WERI-Rb-1 (cell line): ENCODE data around the gene TRMO.

Source experiments
- DNase-seq: peaks from one replicate; pipeline ENCODE4 v3.0.0-alpha.2; 2020
- H3K27ac ChIP-seq: fragments of 250-450 bp; sonication (Bioruptor Pico); 2 replicates; pipeline ENCODE4 v1.5.1; 2020; ENCODE audit warnings: mild to moderate bottlenecking, moderate library complexity
- H3K27me3 ChIP-seq: fragments of 250-450 bp; sonication (Bioruptor Pico); 2 replicates; pipeline ENCODE4 v1.5.1; 2021; ENCODE audit warnings: mild to moderate bottlenecking, low read depth, moderate library complexity; ENCODE audit not compliant: insufficient read depth, severe bottlenecking
- H3K36me3 ChIP-seq: fragments of 250-450 bp; sonication (Bioruptor Pico); 2 replicates; pipeline ENCODE4 v1.5.1; 2020; ENCODE audit warnings: mild to moderate bottlenecking, moderate library complexity
- H3K4me3 ChIP-seq: 2 replicates; pipeline ENCODE4 v1.5.1; 2011; ENCODE audit warnings: low read depth, mild to moderate bottlenecking, control low read depth, low read length
- H3K9me3 ChIP-seq: fragments of 250-450 bp; sonication (Bioruptor Pico); 2 replicates; pipeline ENCODE4 v1.5.1; 2021; ENCODE audit warnings: mild to moderate bottlenecking, moderate library complexity; ENCODE audit not compliant: severe bottlenecking
- TF ChIP-seq, protein P1 (sequence below): IDR thresholded peaks from 2 replicates; pipeline ENCODE4 v1.5.1; 2011; ENCODE audit warnings: low read depth, mild to moderate bottlenecking, control low read depth, inconsistent platforms, low read length

The TRMO gene

DNA sequence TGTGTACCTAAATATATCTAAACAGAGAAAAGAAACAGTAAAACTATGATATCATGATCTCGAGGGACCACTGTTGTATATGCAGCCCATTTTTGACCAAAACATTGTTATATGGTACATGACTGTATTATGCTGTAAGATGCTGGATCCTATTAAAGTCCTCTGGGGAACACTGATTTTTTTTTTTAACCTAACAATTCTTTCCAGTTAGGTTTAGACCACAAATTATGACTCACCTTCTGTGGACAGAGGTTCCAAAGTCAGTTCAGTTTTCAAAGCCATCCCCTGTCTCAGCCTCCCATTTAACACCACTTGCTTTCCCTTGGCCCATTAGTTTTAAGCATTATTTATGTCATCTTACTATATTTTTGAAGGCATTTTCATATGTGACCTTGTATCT is 27.1 kb downstream of the TRMO start:
- no peaks in the 10 kb centered on the region; the same call in 1 of the 2 replicates for H3K36me3 ChIP-seq
- peaks cover 11% of the 10 kb centered on the region for H3K9me3 ChIP-seq
- H3K27ac ChIP-seq: no peak overlapping the region
- DNase-seq: no peak
- H3K4me3 ChIP-seq: no peak overlapping the region
- H3K27me3 ChIP-seq: no peaks in the 10 kb centered on the region
- TF ChIP-seq, protein P1, sequence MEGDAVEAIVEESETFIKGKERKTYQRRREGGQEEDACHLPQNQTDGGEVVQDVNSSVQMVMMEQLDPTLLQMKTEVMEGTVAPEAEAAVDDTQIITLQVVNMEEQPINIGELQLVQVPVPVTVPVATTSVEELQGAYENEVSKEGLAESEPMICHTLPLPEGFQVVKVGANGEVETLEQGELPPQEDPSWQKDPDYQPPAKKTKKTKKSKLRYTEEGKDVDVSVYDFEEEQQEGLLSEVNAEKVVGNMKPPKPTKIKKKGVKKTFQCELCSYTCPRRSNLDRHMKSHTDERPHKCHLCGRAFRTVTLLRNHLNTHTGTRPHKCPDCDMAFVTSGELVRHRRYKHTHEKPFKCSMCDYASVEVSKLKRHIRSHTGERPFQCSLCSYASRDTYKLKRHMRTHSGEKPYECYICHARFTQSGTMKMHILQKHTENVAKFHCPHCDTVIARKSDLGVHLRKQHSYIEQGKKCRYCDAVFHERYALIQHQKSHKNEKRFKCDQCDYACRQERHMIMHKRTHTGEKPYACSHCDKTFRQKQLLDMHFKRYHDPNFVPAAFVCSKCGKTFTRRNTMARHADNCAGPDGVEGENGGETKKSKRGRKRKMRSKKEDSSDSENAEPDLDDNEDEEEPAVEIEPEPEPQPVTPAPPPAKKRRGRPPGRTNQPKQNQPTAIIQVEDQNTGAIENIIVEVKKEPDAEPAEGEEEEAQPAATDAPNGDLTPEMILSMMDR: no peak

DNA sequence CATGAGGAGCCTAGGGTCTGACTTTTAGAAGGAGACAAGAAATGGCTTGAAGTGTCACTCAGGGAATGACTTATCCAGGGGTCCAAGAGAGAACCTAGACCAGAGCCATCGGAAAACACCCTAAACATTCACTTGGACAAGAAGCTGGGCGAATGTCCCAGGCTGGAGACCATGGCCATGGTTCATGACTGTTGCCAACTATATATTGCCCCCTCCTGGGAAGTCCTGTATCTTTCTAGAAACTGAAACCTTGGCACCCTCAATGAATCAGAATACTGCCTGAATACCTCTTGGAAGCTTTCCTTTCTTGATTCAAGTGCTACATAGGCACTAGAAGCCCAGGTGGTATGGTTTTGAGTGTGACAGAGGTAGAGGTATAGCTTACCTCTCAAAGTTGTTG is 29.9 kb downstream of the TRMO start:
- H3K27ac ChIP-seq: no peak overlapping the region
- no peaks in the 10 kb centered on the region for H3K36me3 ChIP-seq
- H3K27me3 ChIP-seq: no peaks in the 10 kb centered on the region
- H3K9me3 ChIP-seq: peaks cover 11% of the 10 kb centered on the region
- no peak for DNase-seq
- H3K4me3 ChIP-seq: no peak overlapping the region
- TF ChIP-seq, protein P1: no peak

DNA sequence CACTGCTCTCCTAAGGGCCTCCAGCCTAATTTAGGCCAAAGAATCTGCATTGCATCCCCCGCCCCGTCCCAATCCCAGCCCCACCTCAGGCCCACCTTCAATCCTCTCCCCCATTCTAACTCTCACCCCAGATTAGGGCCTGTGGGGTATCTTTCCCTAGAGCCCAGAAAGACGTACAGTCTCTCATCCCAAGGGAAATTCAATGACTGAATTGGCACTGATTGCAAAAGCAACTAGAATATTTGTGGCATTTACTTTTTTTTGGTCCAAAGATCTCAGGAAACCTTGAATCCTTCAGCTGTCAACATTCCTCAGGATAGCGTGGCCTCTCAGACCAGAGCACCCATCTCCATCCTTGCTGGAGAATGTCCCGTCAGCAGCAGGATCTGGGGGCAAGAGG is 30.6 kb downstream of the TRMO start:
- H3K36me3 ChIP-seq: no peaks in the 10 kb centered on the region
- H3K9me3 ChIP-seq: peaks cover 11% of the 10 kb centered on the region
- no peaks in the 10 kb centered on the region for H3K27me3 ChIP-seq
- no peak overlapping the region for H3K4me3 ChIP-seq
- DNase-seq: no peak
- TF ChIP-seq, protein P1: no peak
- H3K27ac ChIP-seq: no peak overlapping the region

DNA sequence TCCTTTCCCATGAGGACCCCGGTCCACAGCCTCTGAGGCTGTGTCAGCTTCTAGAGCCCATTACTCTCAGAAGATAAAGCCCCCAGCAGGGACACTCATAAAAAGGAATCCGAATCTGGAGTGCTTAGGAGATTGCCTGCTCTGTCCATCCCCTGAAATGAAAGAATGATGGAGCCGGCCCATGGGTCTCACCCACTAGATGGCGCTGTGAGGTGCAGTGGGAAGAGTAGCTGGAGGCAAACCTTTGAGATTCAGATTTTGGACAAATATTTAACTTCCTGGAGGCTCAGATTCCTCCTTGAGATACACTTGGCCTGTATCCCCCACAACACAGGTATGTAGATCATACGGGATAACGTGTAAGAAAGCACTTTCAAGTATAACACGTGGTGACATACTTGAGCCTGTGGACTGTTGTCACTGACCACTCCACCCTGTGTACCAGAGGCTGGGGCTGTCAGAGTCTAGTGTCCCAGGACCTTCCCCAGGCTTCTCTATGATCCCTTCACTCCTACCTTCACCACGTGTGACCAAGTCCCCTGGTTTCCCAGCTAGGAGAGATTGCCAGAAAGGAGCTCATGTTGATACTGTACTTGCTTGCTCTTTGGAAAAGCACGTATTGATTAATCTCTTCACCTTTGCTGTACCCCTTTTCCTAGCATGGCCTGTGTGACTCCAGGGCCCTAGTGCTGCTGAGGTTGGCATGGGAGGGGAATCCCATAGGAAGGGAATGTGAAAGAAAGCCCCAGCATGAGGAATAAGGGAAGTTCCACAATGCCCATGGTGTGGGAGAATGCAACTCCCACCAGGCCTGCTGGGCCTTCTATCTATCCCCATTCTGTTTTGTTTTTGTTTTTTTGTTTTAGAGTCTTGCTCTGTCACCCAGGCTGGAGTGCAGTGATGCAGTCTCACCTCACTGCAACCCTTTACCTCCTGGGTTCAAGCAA is 32.1 kb downstream of the TRMO start:
- Histone ChIP-seq H3K9me3 (peaks cover 11% of the 10 kb centered on the region), H3K4me3 (no peak overlapping the region), H3K27ac (no peak overlapping the region), H3K27me3 (no peaks in the 10 kb centered on the region), H3K36me3 (no peaks in the 10 kb centered on the region)
- peak; percentile 71 for DNase-seq
- TF ChIP-seq, protein P1: peak; percentile 89

DNA sequence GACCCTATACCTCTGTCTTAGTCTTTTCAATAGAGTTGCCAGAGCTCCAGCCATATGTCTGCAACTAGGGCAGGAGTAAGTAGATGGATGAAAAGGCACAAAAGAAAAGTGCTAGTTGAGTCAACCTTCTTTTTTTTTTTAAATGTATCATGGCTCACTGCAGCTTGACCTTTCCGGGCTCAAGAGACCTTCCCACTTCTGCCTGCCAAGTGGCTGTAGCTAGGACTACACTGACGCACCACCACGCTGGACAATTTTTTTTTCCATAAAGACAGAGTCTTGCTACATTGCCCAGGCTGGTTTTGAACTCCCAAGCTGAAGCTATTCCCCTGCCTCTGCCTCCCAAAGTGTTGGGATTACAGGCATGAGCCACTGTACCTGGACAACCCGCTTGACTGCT is 42.0 kb downstream of the TRMO start:
- H3K27ac ChIP-seq: no peak overlapping the region
- no peaks in the 10 kb centered on the region for H3K27me3 ChIP-seq
- TF ChIP-seq, protein P1: no peak
- no peak overlapping the region for H3K4me3 ChIP-seq
- no peaks in the 10 kb centered on the region for H3K36me3 ChIP-seq
- no peaks in the 10 kb centered on the region for H3K9me3 ChIP-seq
- no peak for DNase-seq
